ENCODE data around the gene ALOX5AP. TPM values are rescaled to one million over a fixed set of nuclear protein-coding genes. Genes with fewer than 3 reads are reported as not detected.
A peak's percentile ranks its signal among the peaks of the same experiment; 100 is the strongest.

The ALOX5AP gene
- total RNA-seq, 6 donors from 2014 or later = 36.7 to 298 (median 151) TPM

DNA sequence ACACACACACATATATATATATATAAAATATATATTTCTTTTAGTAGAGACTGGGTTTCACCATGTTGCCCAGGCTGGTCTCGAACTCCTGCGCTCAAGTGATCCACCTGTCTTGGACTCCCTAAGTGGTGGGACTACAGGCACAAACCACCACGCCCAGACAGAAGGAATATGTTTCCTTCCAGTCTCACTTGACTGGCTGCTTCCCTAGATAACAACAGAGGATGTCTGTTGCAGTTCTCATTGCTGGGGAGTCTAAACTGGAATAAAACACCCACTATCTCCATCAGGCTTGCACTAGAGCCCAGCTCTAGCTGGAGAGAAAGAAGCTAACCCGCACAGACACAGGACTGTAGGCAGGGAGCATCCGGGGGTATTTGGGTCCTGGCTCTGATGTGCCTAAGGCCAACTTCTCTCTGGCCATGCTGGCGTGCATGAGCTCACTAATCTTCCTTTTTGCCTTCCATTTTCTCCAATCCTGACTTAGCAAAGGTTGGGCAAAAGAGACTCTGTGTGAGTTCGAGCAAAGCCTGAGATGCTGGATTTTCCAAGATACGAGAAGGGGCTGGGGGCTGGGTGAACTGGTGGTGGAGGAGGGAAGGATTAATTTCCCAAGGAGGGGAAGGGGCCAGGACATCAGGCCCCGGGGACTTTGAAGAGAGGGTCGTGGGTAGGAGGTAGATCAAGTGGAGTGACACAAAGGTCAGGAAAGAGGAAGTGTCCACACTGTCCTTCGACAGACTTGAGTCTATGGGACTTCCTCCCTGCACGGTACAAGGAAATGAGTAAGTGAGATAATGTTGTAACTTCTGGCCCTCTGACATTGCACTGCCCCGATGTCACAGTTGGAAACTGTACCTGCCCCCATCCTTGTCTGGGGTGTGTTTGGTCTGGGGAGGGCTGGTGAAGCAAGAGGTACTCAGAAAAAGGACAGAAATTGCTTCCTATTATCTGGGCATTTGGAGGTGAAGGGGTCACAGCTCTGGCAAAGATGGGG is 22.5 kb upstream of the ALOX5AP start:
- no peaks in the 10 kb centered on the region for H3K36me3 ChIP-seq
- H3K27me3 ChIP-seq = no peaks in the 10 kb centered on the region
- DNase-seq (peak in 1 of 2 donors; percentile 73), ATAC-seq (ENCODE audit: low FRiP score in 2 of 2) (peak; percentile 86 to 90)
- H3K27ac ChIP-seq = peak overlapping the region; percentile 71 to 84 (median 76)
- peaks cover 12 to 26% (median 16%) of the 10 kb centered on the region in 4 donors for H3K4me1 ChIP-seq
- no peak overlapping the region for H3K4me3 ChIP-seq
- WGBS, 2 donors = 47 to 49% methylated on average over 13 of the region's 13 CpGs
- peak; percentile 82 to 98 for TF ChIP-seq POLR2AphosphoS5 (IDR thresholded peaks at IDR 0.05)
- TF ChIP-seq, protein P1, sequence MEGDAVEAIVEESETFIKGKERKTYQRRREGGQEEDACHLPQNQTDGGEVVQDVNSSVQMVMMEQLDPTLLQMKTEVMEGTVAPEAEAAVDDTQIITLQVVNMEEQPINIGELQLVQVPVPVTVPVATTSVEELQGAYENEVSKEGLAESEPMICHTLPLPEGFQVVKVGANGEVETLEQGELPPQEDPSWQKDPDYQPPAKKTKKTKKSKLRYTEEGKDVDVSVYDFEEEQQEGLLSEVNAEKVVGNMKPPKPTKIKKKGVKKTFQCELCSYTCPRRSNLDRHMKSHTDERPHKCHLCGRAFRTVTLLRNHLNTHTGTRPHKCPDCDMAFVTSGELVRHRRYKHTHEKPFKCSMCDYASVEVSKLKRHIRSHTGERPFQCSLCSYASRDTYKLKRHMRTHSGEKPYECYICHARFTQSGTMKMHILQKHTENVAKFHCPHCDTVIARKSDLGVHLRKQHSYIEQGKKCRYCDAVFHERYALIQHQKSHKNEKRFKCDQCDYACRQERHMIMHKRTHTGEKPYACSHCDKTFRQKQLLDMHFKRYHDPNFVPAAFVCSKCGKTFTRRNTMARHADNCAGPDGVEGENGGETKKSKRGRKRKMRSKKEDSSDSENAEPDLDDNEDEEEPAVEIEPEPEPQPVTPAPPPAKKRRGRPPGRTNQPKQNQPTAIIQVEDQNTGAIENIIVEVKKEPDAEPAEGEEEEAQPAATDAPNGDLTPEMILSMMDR (IDR thresholded peaks at IDR 0.05) = no peak
- TF ChIP-seq POLR2A (IDR thresholded peaks at IDR 0.05) = peak in 1 of 4 donors; percentile 27
- peak; percentile 65 to 93 (median 80) for TF ChIP-seq EP300 (IDR thresholded peaks at IDR 0.05)
- H3K9me3 ChIP-seq = no peaks in the 10 kb centered on the region

DNA sequence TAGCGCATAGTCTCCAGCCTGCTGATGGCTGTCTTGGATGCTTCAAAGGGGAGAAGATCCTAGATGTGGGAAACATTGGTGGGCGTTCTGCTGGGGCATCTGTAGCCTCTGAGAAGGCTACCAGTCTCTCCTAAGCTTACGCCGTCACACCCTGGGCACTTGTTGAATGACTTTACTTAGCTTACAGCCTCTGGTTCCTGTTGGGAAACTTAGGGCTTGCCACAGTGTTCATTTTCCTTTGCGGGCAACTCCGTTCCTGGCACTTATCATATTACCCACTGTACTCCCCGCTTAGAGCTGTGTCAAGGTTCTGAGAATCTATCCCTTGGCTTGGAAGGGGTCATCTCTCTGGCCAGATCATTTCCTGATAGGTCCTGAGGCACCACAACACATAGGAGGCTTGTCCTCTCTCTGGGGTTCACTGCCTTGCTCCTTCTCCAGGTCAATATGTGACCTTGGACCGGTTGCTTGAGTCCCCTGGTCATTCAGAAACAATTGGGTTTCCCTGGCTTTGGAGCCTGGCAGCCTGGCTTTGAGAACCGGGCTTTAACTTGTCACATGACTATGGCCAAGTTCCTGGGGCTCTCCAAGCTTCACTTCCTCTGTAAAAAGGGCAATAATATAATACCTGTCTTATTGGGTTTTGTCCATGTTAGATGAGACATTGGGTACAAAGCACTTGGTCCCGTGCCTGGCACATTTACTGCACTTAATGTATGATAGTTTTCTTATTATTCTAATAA is 20.5 kb upstream of the ALOX5AP start:
- peak overlapping the region; percentile 54 to 84 (median 69) for H3K27ac ChIP-seq
- TF ChIP-seq POLR2AphosphoS5 (IDR thresholded peaks at IDR 0.05) = peak; percentile 23 to 63
- TF ChIP-seq, protein P1 (IDR thresholded peaks at IDR 0.05) = no peak
- ATAC-seq (ENCODE audit: low FRiP score in 2 of 2) (peak; percentile 5 to 48), DNase-seq (peak in 1 of 2 donors; percentile 63)
- no peaks in the 10 kb centered on the region for H3K36me3 ChIP-seq
- peaks cover 12 to 26% (median 17%) of the 10 kb centered on the region in 4 donors for H3K4me1 ChIP-seq
- H3K9me3 ChIP-seq = no peaks in the 10 kb centered on the region
- 80 to 81% methylated on average over 9 to 10 of the region's 10 CpGs for WGBS, 2 donors
- no peak overlapping the region for H3K4me3 ChIP-seq
- no peaks in the 10 kb centered on the region for H3K27me3 ChIP-seq

DNA sequence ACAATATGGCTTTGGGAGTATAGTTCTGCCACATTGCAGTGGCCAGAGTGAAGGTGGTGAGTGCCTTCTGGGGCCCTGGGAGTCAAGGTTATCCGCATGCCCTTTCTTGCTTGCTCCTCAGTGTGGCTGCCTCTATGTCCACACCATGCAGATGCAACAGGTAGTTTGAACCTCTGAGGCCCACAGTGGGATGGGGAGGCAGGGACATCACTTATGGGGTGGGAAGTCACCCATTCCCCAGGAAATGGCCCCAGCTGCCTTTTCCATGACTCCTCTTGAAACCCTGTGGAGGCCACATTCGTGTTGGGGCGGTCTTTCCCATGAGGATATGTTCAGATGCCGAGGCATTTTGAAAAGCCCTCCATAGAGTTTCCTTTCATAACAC is 20.0 kb upstream of the ALOX5AP start:
- TF ChIP-seq, protein P1 (IDR thresholded peaks at IDR 0.05) = no peak
- no peak for TF ChIP-seq EP300 (IDR thresholded peaks at IDR 0.05)
- TF ChIP-seq POLR2A (IDR thresholded peaks at IDR 0.05) = no peak
- H3K9me3 ChIP-seq = no peaks in the 10 kb centered on the region
- no peak for ATAC-seq (ENCODE audit: low FRiP score in 2 of 2)

DNA sequence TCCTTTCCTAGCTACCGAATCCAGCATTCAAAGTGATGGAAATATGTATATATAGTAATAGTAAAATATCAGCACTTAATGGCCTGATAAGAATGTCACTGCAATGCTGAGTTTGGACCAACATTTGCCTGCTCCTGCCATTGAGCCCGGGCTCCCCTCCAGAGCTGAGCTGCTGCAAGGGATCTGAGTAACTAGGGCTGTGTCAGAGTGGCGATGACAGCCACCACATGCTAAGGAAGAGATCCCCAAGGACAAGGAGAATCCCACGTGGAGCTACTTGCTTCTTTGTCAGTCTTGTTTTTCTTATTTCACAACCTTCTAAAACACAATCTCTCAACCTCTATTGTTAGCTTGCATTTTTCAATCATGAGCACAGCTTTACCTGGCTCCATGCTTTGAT is 19.5 kb upstream of the ALOX5AP start:
- Histone ChIP-seq H3K9me3 (no peaks in the 10 kb centered on the region), H3K4me1 (peaks cover 12 to 26% (median 21%) of the 10 kb centered on the region in 4 donors), H3K36me3 (no peaks in the 10 kb centered on the region), H3K27ac (peak overlapping the region in 1 of 4 donors; percentile 84), H3K4me3 (no peak overlapping the region), H3K27me3 (no peaks in the 10 kb centered on the region)
- 68 to 72% methylated on average over 4 of the region's 4 CpGs for WGBS, 2 donors
- TF ChIP-seq POLR2AphosphoS5 (IDR thresholded peaks at IDR 0.05) (peak in 1 of 2 donors; percentile 57), EP300 (IDR thresholded peaks at IDR 0.05) (no peak)
- no peak for ATAC-seq (ENCODE audit: low FRiP score in 2 of 2)
- DNase-seq = no peak

More for the DNA sequence above, 20.0 kb upstream of the ALOX5AP start:
- 86 to 93% methylated on average over 4 of the region's 4 CpGs for WGBS, 2 donors
- H3K36me3 ChIP-seq = no peaks in the 10 kb centered on the region
- H3K4me1 ChIP-seq = peaks cover 12 to 26% (median 20%) of the 10 kb centered on the region in 4 donors
- peak overlapping the region; percentile 54 to 84 (median 69) for H3K27ac ChIP-seq
- no peak for DNase-seq
- H3K27me3 ChIP-seq = no peaks in the 10 kb centered on the region
- H3K4me3 ChIP-seq = no peak overlapping the region

All from upper lobe of left lung (tissue), 6 donors.